Parathyroid adenoma (tissue), 2 donors: Measurements from ENCODE around the gene GLB1L.
A peak's percentile ranks its signal among the peaks of the same experiment; 100 is the strongest.

Experiments
- H2AFZ ChIP-seq: fragments of 300-600 bp; sonication (generic); one replicate; pipeline ENCODE4 v1.7.0; 2017; ENCODE audit warnings: antibody characterized with exemption, mild to moderate bottlenecking
- H3K27ac ChIP-seq: fragments of 300-600 bp; sonication (generic); one replicate; pipeline ENCODE4 v1.7.0; 2017
- H3K27me3 ChIP-seq: fragments of 300-600 bp; sonication (generic); one replicate; pipeline ENCODE4 v1.7.0; 2017; ENCODE audit warnings: low read length; ENCODE audit not compliant: control insufficient read depth, insufficient read depth
- H3K36me3 ChIP-seq: fragments of 300-600 bp; sonication (generic); one replicate; pipeline ENCODE4 v1.7.0; 2017; ENCODE audit warnings: low read length; ENCODE audit not compliant: control insufficient read depth, insufficient read depth
- H3K4me1 ChIP-seq: fragments of 300-600 bp; sonication (generic); one replicate; pipeline ENCODE4 v1.7.0; 2017; ENCODE audit warnings: control low read depth
- H3K4me2 ChIP-seq: fragments of 300-600 bp; sonication (generic); one replicate; pipeline ENCODE4 v1.7.0; 2017; ENCODE audit warnings: low read length
- H3K4me3 ChIP-seq: fragments of 300-600 bp; sonication (generic); one replicate; pipeline ENCODE4 v1.7.0; 2017; ENCODE audit warnings: low read depth, low read length
- H3K79me2 ChIP-seq: fragments of 300-600 bp; sonication (generic); one replicate; pipeline ENCODE4 v1.7.0; 2017; ENCODE audit warnings: control low read depth
- H3K9ac ChIP-seq: fragments of 300-600 bp; sonication (generic); one replicate; pipeline ENCODE4 v1.7.0; 2017; ENCODE audit warnings: mild to moderate bottlenecking
- H3K9me3 ChIP-seq: fragments of 300-600 bp; sonication (generic); one replicate; pipeline ENCODE4 v1.7.0; 2017; ENCODE audit warnings: low read length; ENCODE audit not compliant: control insufficient read depth
- CTCF ChIP-seq: fragments of 300-600 bp; sonication (generic); IDR thresholded peaks from one replicate; pipeline ENCODE4 v1.7.0; 2017; ENCODE audit warnings: antibody characterized with exemption, mild to moderate bottlenecking
- donor health status: primary hyperparathyroidism.

The GLB1L gene

DNA sequence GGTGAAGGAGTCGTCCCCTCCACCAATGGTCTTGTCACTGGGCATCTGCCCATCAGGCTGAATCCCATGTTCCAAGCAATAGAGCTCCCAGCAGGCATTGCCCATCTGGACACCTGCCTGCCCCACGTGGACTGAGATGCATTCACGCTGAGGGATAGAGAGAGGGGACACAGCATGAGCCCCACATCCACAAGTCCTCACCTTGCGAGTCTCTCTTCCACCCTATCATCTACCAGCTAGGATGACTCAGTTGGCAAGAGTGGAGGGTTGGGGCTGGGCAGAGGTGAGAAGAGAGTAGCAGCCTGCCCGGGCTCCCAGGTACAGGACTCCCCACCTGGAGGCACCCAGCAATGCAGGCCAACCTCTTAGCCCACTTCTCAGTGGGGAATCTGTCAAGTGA is 6.8 kb upstream of the GLB1L start:
- no peaks in the 10 kb centered on the region for H3K36me3 ChIP-seq
- H2AFZ ChIP-seq = no peak overlapping the region
- no peak for TF ChIP-seq CTCF
- no peak overlapping the region for H3K4me2 ChIP-seq
- no peak overlapping the region for H3K4me3 ChIP-seq
- H3K4me1 ChIP-seq = peaks cover 30% of the 10 kb centered on the region
- no peak overlapping the region for H3K9ac ChIP-seq
- H3K27me3 ChIP-seq = no peaks in the 10 kb centered on the region
- H3K79me2 ChIP-seq = peaks cover 2% of the 10 kb centered on the region
- no peaks in the 10 kb centered on the region for H3K9me3 ChIP-seq
- H3K27ac ChIP-seq = peak overlapping the region; percentile 75

GRCh38 chr2:219251656-219252055 is 6.4 kb upstream of the GLB1L start:
- Histone ChIP-seq H3K27ac (no peak overlapping the region), H2AFZ (no peak overlapping the region), H3K27me3 (no peaks in the 10 kb centered on the region), H3K9ac (no peak overlapping the region), H3K4me3 (no peak overlapping the region), H3K9me3 (no peaks in the 10 kb centered on the region), H3K4me1 (peaks cover 30% of the 10 kb centered on the region), H3K79me2 (peaks cover 2% of the 10 kb centered on the region), H3K4me2 (no peak overlapping the region), H3K36me3 (no peaks in the 10 kb centered on the region)
- TF ChIP-seq CTCF = no peak

GRCh38 chr2:219250049-219250781 is 5.0 kb upstream of the GLB1L start:
- Histone ChIP-seq H3K79me2 (peaks cover 2% of the 10 kb centered on the region), H3K9ac (no peak overlapping the region), H3K4me2 (peak overlapping the region; percentile 38), H3K27ac (peak overlapping the region; percentile 74), H3K4me1 (peaks cover 34% of the 10 kb centered on the region), H2AFZ (no peak overlapping the region), H3K27me3 (no peaks in the 10 kb centered on the region), H3K36me3 (no peaks in the 10 kb centered on the region), H3K9me3 (no peaks in the 10 kb centered on the region), H3K4me3 (peak overlapping the region; percentile 28)
- no peak for TF ChIP-seq CTCF

DNA sequence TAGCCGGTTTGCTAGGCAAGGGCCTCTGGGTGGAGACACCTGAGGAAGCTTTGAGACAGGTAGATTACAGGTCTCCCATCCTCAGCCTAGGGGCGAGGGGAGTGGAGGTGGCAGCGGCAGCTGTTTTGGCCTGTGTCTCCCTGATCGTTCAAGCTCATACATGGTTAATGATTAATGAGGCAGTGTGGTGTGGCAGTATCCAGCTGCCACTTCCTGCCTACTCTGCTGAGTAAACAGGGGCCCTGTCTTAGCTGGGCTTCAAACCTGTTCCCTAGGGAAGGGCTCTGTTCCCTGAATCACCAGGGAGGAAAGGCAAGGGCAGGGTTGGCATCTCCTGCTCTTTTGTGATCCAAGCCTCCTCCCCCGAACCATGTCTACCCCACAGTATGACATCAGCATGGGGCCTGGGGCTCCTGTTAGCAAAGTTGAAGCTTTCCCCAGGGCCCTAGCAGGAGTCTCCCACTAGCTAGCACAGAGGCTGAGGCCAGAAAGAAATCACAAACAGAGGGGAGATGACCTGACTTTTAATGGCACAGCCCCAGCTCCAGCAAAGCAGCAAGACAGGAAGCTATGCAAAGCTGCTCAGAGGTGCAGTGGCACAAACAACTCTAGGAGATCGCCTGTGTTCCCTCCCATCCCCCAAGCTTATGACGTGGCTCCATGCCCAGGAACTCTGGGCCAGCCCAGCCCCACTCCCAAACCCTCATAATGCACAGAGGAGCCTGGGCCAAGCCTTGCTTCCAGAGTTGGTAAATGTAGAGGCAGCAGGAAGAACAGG is 4.1 kb upstream of the GLB1L start:
- H2AFZ ChIP-seq = no peak overlapping the region
- H3K9me3 ChIP-seq = no peaks in the 10 kb centered on the region
- H3K4me1 ChIP-seq = peaks cover 30% of the 10 kb centered on the region
- peaks cover 2% of the 10 kb centered on the region for H3K79me2 ChIP-seq
- H3K4me3 ChIP-seq = peak overlapping the region; percentile 28
- H3K27me3 ChIP-seq = no peaks in the 10 kb centered on the region
- H3K9ac ChIP-seq = no peak overlapping the region
- H3K27ac ChIP-seq = peak overlapping the region; percentile 74
- H3K4me2 ChIP-seq = peak overlapping the region; percentile 51
- TF ChIP-seq CTCF = no peak
- H3K36me3 ChIP-seq = no peaks in the 10 kb centered on the region
